MM.1S (cell line): ENCODE data around the gene HSFX4.
"Not testable (repeated sequence)": the region's sequence is repeated elsewhere in the genome, so short reads cannot be mapped to it uniquely, and the experiment has no call there.

Experiments used
- DNase-seq: peaks from one replicate; pipeline ENCODE4 v3.0.0-alpha.2; 2015
- H2AFZ ChIP-seq: fragments of 300-600 bp; sonication (generic); 2 replicates; pipeline ENCODE4 v1.6.0; 2016; ENCODE audit warnings: antibody characterized with exemption, low read length
- H3F3A ChIP-seq: fragments of 300-600 bp; sonication (generic); 2 replicates; pipeline ENCODE4 v1.6.1; 2016; ENCODE audit warnings: mild to moderate bottlenecking, antibody characterized with exemption, low read length, moderate library complexity, mixed read lengths; ENCODE audit not compliant: insufficient read depth
- H3K27ac ChIP-seq: fragments of 300-600 bp; sonication (generic); 2 replicates; pipeline ENCODE4 v1.5.1; 2016; ENCODE audit warnings: mild to moderate bottlenecking, low read length
- H3K27me3 ChIP-seq: fragments of 300-600 bp; sonication (generic); replicated peaks from 2 replicates; pipeline ENCODE4 v1.6.0; 2016; ENCODE audit warnings: low read length; ENCODE audit not compliant: insufficient read depth
- H3K36me3 ChIP-seq: fragments of 300-600 bp; sonication (generic); replicated peaks from 2 replicates; pipeline ENCODE4 v1.6.1; 2016; ENCODE audit warnings: mild to moderate bottlenecking, low read length, mixed read lengths; ENCODE audit not compliant: insufficient read depth
- H3K4me1 ChIP-seq: fragments of 300-600 bp; sonication (generic); 2 replicates; pipeline ENCODE4 v1.6.1; 2016; ENCODE audit warnings: low read length, mixed read lengths
- H3K4me2 ChIP-seq: fragments of 300-600 bp; sonication (generic); 2 replicates; pipeline ENCODE4 v1.6.0; 2016; ENCODE audit warnings: low read depth, low read length
- H3K4me3 ChIP-seq: fragments of 300-600 bp; sonication (generic); 2 replicates; pipeline ENCODE4 v1.5.1; 2016; ENCODE audit warnings: low read length, mixed read lengths
- H3K79me2 ChIP-seq: fragments of 300-600 bp; sonication (generic); 2 replicates; pipeline ENCODE4 v1.6.1; 2016; ENCODE audit warnings: mixed run types, low read length, mixed read lengths
- H3K9ac ChIP-seq: fragments of 300-600 bp; sonication (generic); 2 replicates; pipeline ENCODE4 v1.6.1; 2016; ENCODE audit warnings: low read length, mixed read lengths
- H3K9me2 ChIP-seq: fragments of 300-600 bp; sonication (generic); replicated peaks from 2 replicates; pipeline ENCODE4 v1.6.1; 2016; ENCODE audit warnings: mild to moderate bottlenecking, low read length, mixed read lengths; ENCODE audit not compliant: insufficient read depth
- H3K9me3 ChIP-seq: fragments of 300-600 bp; sonication (generic); replicated peaks from 2 replicates; pipeline ENCODE4 v1.6.1; 2016; ENCODE audit warnings: mild to moderate bottlenecking, low read length, mixed read lengths; ENCODE audit not compliant: insufficient read depth
- H4K20me1 ChIP-seq: fragments of 300-600 bp; sonication (generic); 2 replicates; pipeline ENCODE4 v1.6.1; 2016; ENCODE audit warnings: mild to moderate bottlenecking, low read length, moderate library complexity, mixed read lengths; ENCODE audit not compliant: insufficient read depth
- EZH2 ChIP-seq: fragments of 300-600 bp; sonication (generic); optimal IDR thresholded peaks from 2 replicates; pipeline ENCODE3; 2017; ENCODE audit warnings: low read depth, mild to moderate bottlenecking, antibody characterized with exemption, low read length, mixed read lengths
- EZH2phosphoT487 ChIP-seq: fragments of 300-600 bp; sonication (generic); IDR thresholded peaks from 2 replicates; pipeline ENCODE4 v1.6.1; 2018; ENCODE audit warnings: antibody characterized with exemption, low read length
- TF ChIP-seq, protein P1 (sequence below): fragments of 300-600 bp; sonication (generic); IDR thresholded peaks from 2 replicates; pipeline ENCODE4 v1.5.1; 2016; ENCODE audit warnings: antibody characterized with exemption, low read length, mixed read lengths

The HSFX4 gene

DNA sequence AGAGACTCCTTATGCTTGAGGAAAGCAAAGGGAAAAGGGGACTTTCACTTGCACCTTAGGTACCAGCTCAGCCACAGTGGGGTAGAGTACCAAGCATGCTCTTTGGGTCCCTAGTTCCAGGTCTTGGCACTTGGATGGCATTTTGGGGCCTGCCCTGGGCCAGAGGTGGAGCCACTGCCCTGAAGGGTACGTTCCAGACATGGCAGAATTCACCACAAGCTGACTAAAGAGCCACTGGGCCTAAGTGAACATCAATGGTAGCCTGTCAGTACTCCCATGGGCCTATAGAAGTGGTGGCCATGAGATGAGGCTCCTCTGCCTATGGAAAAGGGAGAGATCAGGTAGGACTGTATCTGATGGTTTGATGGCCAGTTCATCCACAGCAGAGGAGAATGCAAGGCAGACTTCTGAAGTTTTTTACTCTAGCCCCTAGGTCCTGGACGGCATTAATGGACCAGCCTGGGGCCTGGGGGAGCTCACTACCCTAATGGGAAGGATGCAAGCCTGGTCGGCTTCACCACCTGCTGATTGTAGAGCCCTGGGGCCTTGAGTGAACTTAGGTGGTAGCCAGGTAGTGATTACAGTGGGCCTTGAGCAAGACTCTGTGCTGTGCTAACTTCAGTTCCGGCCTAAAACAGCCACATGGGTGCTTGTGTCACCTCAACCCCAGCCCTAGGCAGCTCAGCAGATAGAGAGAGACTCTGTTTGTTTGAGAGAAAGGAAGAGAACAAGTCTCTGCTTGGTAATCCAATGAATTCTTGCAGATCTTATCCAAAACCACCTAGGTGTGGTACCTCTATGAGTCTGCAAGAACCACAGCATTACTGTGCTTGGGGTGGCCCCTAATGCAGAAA is 19.8 kb upstream of the HSFX4 start:
- no peak for DNase-seq

GRCh38 chrX:149910178-149910695 is 19.1 kb upstream of the HSFX4 start:
- Histone ChIP-seq H3K27ac (no peak overlapping the region), H3K27me3 (no peaks in the 10 kb centered on the region), H3F3A (no peaks in the 10 kb centered on the region), H3K9me2 (no peaks in the 10 kb centered on the region), H3K4me2 (no peak overlapping the region), H3K9me3 (no peaks in the 10 kb centered on the region), H3K4me3 (no peak overlapping the region), H3K79me2 (no peaks in the 10 kb centered on the region), H3K36me3 (no peaks in the 10 kb centered on the region), H3K9ac (no peak overlapping the region), H3K4me1 (no peaks in the 10 kb centered on the region), H2AFZ (no peak overlapping the region), H4K20me1 (no peaks in the 10 kb centered on the region)
- TF ChIP-seq EZH2phosphoT487: no peak
- TF ChIP-seq EZH2: no peak
- TF ChIP-seq, protein P1, sequence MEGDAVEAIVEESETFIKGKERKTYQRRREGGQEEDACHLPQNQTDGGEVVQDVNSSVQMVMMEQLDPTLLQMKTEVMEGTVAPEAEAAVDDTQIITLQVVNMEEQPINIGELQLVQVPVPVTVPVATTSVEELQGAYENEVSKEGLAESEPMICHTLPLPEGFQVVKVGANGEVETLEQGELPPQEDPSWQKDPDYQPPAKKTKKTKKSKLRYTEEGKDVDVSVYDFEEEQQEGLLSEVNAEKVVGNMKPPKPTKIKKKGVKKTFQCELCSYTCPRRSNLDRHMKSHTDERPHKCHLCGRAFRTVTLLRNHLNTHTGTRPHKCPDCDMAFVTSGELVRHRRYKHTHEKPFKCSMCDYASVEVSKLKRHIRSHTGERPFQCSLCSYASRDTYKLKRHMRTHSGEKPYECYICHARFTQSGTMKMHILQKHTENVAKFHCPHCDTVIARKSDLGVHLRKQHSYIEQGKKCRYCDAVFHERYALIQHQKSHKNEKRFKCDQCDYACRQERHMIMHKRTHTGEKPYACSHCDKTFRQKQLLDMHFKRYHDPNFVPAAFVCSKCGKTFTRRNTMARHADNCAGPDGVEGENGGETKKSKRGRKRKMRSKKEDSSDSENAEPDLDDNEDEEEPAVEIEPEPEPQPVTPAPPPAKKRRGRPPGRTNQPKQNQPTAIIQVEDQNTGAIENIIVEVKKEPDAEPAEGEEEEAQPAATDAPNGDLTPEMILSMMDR: no peak
- DNase-seq: no peak

More for the DNA sequence above, 19.8 kb upstream of the HSFX4 start:
- H3K4me2 ChIP-seq: no peak overlapping the region
- H3K9ac ChIP-seq: no peak overlapping the region
- no peak for TF ChIP-seq EZH2
- no peaks in the 10 kb centered on the region for H3K27me3 ChIP-seq
- H3K9me3 ChIP-seq: no peaks in the 10 kb centered on the region
- H3K36me3 ChIP-seq: no peaks in the 10 kb centered on the region
- no peaks in the 10 kb centered on the region for H3F3A ChIP-seq
- no peak overlapping the region for H3K4me3 ChIP-seq
- H4K20me1 ChIP-seq: no peaks in the 10 kb centered on the region
- H3K9me2 ChIP-seq: no peaks in the 10 kb centered on the region
- H3K27ac ChIP-seq: no peak overlapping the region
- H3K4me1 ChIP-seq: no peaks in the 10 kb centered on the region
- no peaks in the 10 kb centered on the region for H3K79me2 ChIP-seq
- no peak overlapping the region for H2AFZ ChIP-seq

DNA sequence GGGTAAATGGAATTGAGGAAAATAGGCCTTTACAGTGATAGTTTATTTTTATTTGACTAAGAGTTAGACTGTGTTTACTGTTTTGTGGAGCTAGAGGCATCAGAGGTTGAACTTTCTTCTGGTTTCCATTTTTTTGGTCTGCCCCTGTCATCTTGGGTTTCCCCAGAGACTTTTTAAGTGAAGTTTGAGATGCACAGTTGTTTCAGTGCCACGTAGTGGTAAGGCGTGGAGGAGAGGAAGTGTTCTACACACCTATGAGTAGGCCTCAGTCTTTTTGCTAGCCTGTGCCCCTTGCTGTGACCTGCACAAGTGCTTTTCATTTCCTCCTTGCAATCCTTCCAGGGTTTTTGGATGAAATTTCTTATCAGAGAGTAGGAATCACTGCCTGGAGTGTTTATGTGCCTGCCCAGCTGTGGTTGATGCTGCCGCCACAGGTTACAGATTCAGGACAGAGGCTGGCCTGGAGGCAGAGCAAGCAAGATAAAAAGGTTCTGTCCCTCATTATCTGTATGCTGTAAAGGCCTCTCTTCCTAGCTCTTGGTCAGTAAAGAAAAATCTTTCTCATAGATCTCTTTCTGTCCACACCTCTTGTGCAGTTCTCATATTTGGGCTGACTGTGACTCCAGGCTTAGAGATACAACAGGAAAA is 12.5 kb upstream of the HSFX4 start:
- Histone ChIP-seq H3K4me2 (no peak overlapping the region), H3F3A (no peaks in the 10 kb centered on the region), H4K20me1 (no peaks in the 10 kb centered on the region), H3K4me1 (no peaks in the 10 kb centered on the region), H3K27ac (no peak overlapping the region), H2AFZ (no peak overlapping the region), H3K79me2 (no peaks in the 10 kb centered on the region), H3K9me3 (no peaks in the 10 kb centered on the region), H3K9ac (no peak overlapping the region), H3K9me2 (no peaks in the 10 kb centered on the region), H3K4me3 (no peak overlapping the region), H3K27me3 (no peaks in the 10 kb centered on the region), H3K36me3 (no peaks in the 10 kb centered on the region)
- TF ChIP-seq, protein P1: no peak
- TF ChIP-seq EZH2phosphoT487 (no peak), EZH2 (no peak)
- no peak for DNase-seq

DNA sequence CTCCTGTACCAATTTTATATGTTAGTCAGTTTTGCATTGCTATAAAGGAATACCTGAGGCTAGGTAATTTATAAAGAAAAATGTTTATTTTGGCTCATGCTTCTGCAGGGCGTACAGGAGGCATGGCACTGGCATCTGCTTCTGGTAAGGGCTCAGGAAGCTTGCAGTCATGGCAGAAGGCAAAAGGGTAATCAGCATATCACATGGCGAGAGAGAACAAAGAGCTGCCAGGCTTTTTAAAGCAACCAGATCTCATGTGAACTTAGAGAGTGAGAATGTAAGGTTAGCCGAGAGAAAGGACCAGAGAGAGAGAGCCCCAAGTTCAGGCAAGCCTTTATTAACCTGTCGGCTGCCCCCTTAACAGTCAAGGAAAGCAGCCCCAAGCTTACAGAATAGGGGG is 5.5 kb upstream of the HSFX4 start:
- H2AFZ ChIP-seq, H3K36me3 ChIP-seq, H3K27ac ChIP-seq, H3K4me1 ChIP-seq, H3K9me3 ChIP-seq, H3K79me2 ChIP-seq, H3K4me3 ChIP-seq, H4K20me1 ChIP-seq, H3K4me2 ChIP-seq, H3K9ac ChIP-seq, DNase-seq, H3K9me2 ChIP-seq, H3K27me3 ChIP-seq, H3F3A ChIP-seq: not testable (repeated sequence)

GRCh38 chrX:149924434-149924833 is 4.9 kb upstream of the HSFX4 start:
- DNase-seq, H4K20me1 ChIP-seq, H3K79me2 ChIP-seq, H3K9me3 ChIP-seq, H3K4me2 ChIP-seq, H2AFZ ChIP-seq, H3K9ac ChIP-seq, H3K36me3 ChIP-seq, H3K4me1 ChIP-seq, H3F3A ChIP-seq, H3K4me3 ChIP-seq, H3K27ac ChIP-seq, H3K9me2 ChIP-seq, H3K27me3 ChIP-seq: not testable (repeated sequence)

- not testable (repeated sequence) for H4K20me1 ChIP-seq
These were observed 2.0 kb upstream of the HSFX4 start for GRCh38 chrX:149927245-149927963.

More at GRCh38 chrX:149927245-149927963, 2.0 kb upstream of the HSFX4 start:
- not testable (repeated sequence) for H3K27me3 ChIP-seq, DNase-seq, H3K4me1 ChIP-seq, H3K9ac ChIP-seq, H3K4me2 ChIP-seq, H3K36me3 ChIP-seq, H3K9me3 ChIP-seq, H3K4me3 ChIP-seq, H2AFZ ChIP-seq, H3K9me2 ChIP-seq, H3K79me2 ChIP-seq, H3K27ac ChIP-seq, H3F3A ChIP-seq
